ENCODE data around the gene ROR2. TPM values are rescaled to one million over a fixed set of nuclear protein-coding genes. Genes with fewer than 3 reads are reported as not detected.

ROR2 gene
- total and polyA plus RNA-seq, 9 donors = 2.1 to 9.4 (median 4.6) TPM

GRCh38 chr9:91586282-91586681 is 363.7 kb downstream of the ROR2 start:
- Histone ChIP-seq H3K4me1 (ENCODE audit: control insufficient read depth, insufficient read depth, low read length) (no peaks in the 10 kb centered on the region), H3K27ac (ENCODE audit: low read length) (no peak overlapping the region), H3K27me3 (ENCODE audit: control insufficient read depth, insufficient read depth, low read length) (peaks cover 2% of the 10 kb centered on the region), H3K4me3 (ENCODE audit: low read length) (no peak overlapping the region), H3K9me3 (replicated peaks; ENCODE audit: control insufficient read depth, low read depth, low read length) (no peaks in the 10 kb centered on the region), H3K36me3 (ENCODE audit: control insufficient read depth, insufficient read depth, low read length) (no peaks in the 10 kb centered on the region)
- 54% methylated on average over 4 of the region's 8 CpGs for WGBS (ENCODE audit: insufficient coverage)
- DNase-seq = no peak

DNA sequence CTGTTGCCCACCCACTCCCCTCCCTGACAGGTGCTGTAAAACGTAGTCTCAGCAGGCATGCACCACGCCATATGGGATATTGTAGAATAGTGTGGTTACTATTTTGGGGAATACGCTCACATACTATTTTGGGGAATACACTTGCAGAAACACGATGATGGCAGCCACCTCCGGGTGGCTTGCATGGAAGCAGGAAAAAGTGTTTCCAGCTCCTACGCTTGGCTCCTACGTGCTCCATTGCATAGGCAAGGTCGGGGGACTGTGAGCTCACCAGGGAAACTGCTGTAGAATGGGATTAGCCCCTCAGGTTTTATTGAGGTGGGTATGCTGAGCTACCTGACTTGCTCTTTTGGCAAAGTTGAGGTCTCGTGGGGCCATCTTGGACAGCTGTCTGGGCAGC is 366.1 kb downstream of the ROR2 start:
- Histone ChIP-seq H3K36me3 (ENCODE audit: control insufficient read depth, insufficient read depth, low read length) (no peaks in the 10 kb centered on the region), H3K4me1 (ENCODE audit: control insufficient read depth, insufficient read depth, low read length) (no peaks in the 10 kb centered on the region), H3K9me3 (replicated peaks; ENCODE audit: control insufficient read depth, low read depth, low read length) (no peaks in the 10 kb centered on the region), H3K27ac (ENCODE audit: low read length) (no peak overlapping the region), H3K4me3 (ENCODE audit: low read length) (no peak overlapping the region), H3K27me3 (ENCODE audit: control insufficient read depth, insufficient read depth, low read length) (peaks cover 5% of the 10 kb centered on the region)
- no peak for DNase-seq
- 82% methylated on average over 8 of the region's 9 CpGs for WGBS (ENCODE audit: insufficient coverage)

GRCh38 chr9:91583161-91583875 is 366.7 kb downstream of the ROR2 start:
- H3K4me3 ChIP-seq (ENCODE audit: low read length) = no peak overlapping the region
- H3K36me3 ChIP-seq (ENCODE audit: control insufficient read depth, insufficient read depth, low read length) = no peaks in the 10 kb centered on the region
- DNase-seq = no peak
- H3K9me3 ChIP-seq (replicated peaks; ENCODE audit: control insufficient read depth, low read depth, low read length) = no peaks in the 10 kb centered on the region
- H3K4me1 ChIP-seq (ENCODE audit: control insufficient read depth, insufficient read depth, low read length) = no peaks in the 10 kb centered on the region
- H3K27me3 ChIP-seq (ENCODE audit: control insufficient read depth, insufficient read depth, low read length) = peaks cover 5% of the 10 kb centered on the region
- no peak overlapping the region for H3K27ac ChIP-seq (ENCODE audit: low read length)

DNA sequence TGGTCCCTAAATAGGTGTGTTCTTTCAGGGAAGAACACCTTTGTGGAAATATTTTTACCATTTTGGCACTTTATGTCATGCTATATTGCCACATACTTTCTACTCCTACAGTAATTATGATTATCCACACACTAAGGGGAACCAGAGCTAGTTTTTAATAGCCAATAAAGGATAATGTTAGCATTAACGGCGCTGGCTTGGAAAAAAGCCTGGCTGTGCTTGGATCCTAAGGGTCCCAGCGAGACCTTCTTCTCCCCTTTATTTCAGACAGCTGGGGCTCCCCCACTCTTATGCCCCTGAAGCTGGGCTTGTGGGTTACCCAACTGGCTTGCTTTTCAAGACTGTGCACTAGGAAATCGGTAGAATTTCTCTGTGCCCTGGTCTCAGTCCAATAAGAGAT is 367.8 kb downstream of the ROR2 start:
- no peaks in the 10 kb centered on the region for H3K9me3 ChIP-seq (replicated peaks; ENCODE audit: control insufficient read depth, low read depth, low read length)
- no peak overlapping the region for H3K4me3 ChIP-seq (ENCODE audit: low read length)
- peaks cover 5% of the 10 kb centered on the region for H3K27me3 ChIP-seq (ENCODE audit: control insufficient read depth, insufficient read depth, low read length)
- DNase-seq = no peak
- WGBS (ENCODE audit: insufficient coverage) = 76% methylated on average over 3 of the region's 4 CpGs
- no peak overlapping the region for H3K27ac ChIP-seq (ENCODE audit: low read length)
- H3K4me1 ChIP-seq (ENCODE audit: control insufficient read depth, insufficient read depth, low read length) = no peaks in the 10 kb centered on the region
- H3K36me3 ChIP-seq (ENCODE audit: control insufficient read depth, insufficient read depth, low read length) = no peaks in the 10 kb centered on the region

DNA sequence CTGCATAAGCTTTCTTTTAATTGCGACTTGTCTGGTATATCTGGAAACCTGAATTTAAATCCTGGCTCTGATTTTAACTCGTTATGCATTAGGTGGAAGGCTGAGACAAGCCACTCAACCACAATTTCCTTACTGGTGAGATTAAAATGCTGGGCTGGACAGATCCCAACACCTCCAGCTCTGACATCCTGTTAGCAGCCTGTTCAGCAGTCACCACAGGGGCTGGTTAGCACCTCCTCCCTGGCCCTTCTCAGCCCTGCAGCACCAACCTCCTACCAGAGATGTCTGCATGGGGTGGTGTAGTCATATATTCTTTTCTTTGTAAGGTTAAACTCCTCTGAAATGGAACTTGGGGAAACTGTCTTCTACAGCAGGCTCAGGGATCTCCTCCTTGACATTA is 369.9 kb downstream of the ROR2 start:
- no peaks in the 10 kb centered on the region for H3K9me3 ChIP-seq (replicated peaks; ENCODE audit: control insufficient read depth, low read depth, low read length)
- no peak overlapping the region for H3K27ac ChIP-seq (ENCODE audit: low read length)
- 80% methylated on average over 1 of the region's 2 CpGs for WGBS (ENCODE audit: insufficient coverage)
- no peaks in the 10 kb centered on the region for H3K4me1 ChIP-seq (ENCODE audit: control insufficient read depth, insufficient read depth, low read length)
- no peaks in the 10 kb centered on the region for H3K36me3 ChIP-seq (ENCODE audit: control insufficient read depth, insufficient read depth, low read length)
- peaks cover 5% of the 10 kb centered on the region for H3K27me3 ChIP-seq (ENCODE audit: control insufficient read depth, insufficient read depth, low read length)
- H3K4me3 ChIP-seq (ENCODE audit: low read length) = no peak overlapping the region
- no peak for DNase-seq

DNA sequence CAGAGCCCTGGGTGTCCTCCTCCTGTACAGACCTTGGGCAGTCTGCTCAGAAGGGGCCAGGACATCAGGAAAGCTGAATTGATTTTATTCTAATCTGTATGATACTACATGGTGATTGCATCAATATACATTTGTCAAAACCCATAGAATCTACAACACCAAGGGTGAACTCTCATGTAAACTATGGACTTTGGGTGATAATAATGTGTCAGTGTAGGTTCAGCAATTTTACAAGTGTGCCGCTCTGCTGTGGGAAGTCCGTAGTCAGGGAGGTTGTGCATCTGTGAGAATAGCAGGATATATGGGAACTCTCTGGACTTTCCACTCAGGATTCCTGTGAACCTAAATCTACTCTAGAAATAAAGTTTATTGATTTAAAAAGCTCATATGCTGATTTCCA is 371.1 kb downstream of the ROR2 start:
- no peak overlapping the region for H3K27ac ChIP-seq (ENCODE audit: low read length)
- no peak overlapping the region for H3K4me3 ChIP-seq (ENCODE audit: low read length)
- no peaks in the 10 kb centered on the region for H3K9me3 ChIP-seq (replicated peaks; ENCODE audit: control insufficient read depth, low read depth, low read length)
- no peak for DNase-seq
- no peaks in the 10 kb centered on the region for H3K36me3 ChIP-seq (ENCODE audit: control insufficient read depth, insufficient read depth, low read length)
- H3K27me3 ChIP-seq (ENCODE audit: control insufficient read depth, insufficient read depth, low read length) = peaks cover 4% of the 10 kb centered on the region
- WGBS (ENCODE audit: insufficient coverage) = 80% methylated on average over 1 of the region's 2 CpGs
- no peaks in the 10 kb centered on the region for H3K4me1 ChIP-seq (ENCODE audit: control insufficient read depth, insufficient read depth, low read length)

GRCh38 chr9:91577633-91578061 is 372.4 kb downstream of the ROR2 start:
- H3K27ac ChIP-seq (ENCODE audit: low read length) = no peak overlapping the region
- no peak for DNase-seq
- H3K27me3 ChIP-seq (ENCODE audit: control insufficient read depth, insufficient read depth, low read length) = peaks cover 4% of the 10 kb centered on the region
- no peaks in the 10 kb centered on the region for H3K9me3 ChIP-seq (replicated peaks; ENCODE audit: control insufficient read depth, low read depth, low read length)
- WGBS (ENCODE audit: insufficient coverage) = 27% methylated on average over 4 of the region's 6 CpGs
- H3K4me1 ChIP-seq (ENCODE audit: control insufficient read depth, insufficient read depth, low read length) = no peaks in the 10 kb centered on the region
- H3K36me3 ChIP-seq (ENCODE audit: control insufficient read depth, insufficient read depth, low read length) = no peaks in the 10 kb centered on the region
- H3K4me3 ChIP-seq (ENCODE audit: low read length) = no peak overlapping the region

DNA sequence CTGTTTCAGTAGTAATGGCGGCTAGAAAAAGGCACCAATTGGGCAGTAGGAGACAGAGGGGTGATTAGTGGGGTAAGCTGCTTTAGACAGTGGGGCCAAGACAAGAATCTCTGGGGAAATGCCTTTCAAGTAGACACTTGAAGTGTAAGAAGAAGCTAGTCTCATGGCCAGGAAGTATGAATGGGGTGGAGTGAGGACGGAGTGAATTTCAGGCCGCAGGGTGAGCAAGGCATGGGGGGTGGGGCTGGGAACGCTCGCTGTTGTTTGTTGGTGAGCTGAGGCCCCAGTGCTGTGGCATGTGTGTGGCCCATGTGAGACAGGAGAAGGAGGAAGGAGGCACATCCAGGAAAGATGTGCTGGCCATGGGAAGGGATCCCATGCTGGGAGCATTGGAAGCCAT is 377.2 kb downstream of the ROR2 start:
- peaks cover 5% of the 10 kb centered on the region for H3K9me3 ChIP-seq (replicated peaks; ENCODE audit: control insufficient read depth, low read depth, low read length)
- DNase-seq = no peak
- no peak overlapping the region for H3K4me3 ChIP-seq (ENCODE audit: low read length)
- H3K27me3 ChIP-seq (ENCODE audit: control insufficient read depth, insufficient read depth, low read length) = no peaks in the 10 kb centered on the region
- H3K27ac ChIP-seq (ENCODE audit: low read length) = no peak overlapping the region
- H3K36me3 ChIP-seq (ENCODE audit: control insufficient read depth, insufficient read depth, low read length) = no peaks in the 10 kb centered on the region
- WGBS (ENCODE audit: insufficient coverage) = 75% methylated on average over 5 of the region's 5 CpGs
- H3K4me1 ChIP-seq (ENCODE audit: control insufficient read depth, insufficient read depth, low read length) = no peaks in the 10 kb centered on the region

DNA sequence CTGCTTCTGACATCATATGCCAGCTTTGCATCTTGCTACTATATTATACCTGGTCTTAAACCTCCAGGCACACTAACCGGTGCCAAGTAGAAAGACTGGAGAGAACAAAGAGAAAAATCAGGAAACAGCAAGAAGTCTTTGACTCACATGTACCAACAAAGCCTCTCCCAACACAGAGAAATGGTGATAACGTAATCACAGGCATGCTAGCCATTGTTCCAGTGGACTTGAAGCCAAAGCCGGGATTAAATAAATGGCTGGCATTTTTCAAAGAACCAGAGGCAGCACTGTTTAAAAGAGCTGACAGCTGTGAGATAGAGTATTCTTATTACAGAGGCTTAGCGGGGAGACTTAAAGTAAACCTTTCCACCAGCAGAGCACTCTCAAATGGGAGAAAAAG is 378.0 kb downstream of the ROR2 start:
- no peaks in the 10 kb centered on the region for H3K4me1 ChIP-seq (ENCODE audit: control insufficient read depth, insufficient read depth, low read length)
- H3K9me3 ChIP-seq (replicated peaks; ENCODE audit: control insufficient read depth, low read depth, low read length) = peaks cover 5% of the 10 kb centered on the region
- no peaks in the 10 kb centered on the region for H3K36me3 ChIP-seq (ENCODE audit: control insufficient read depth, insufficient read depth, low read length)
- no CpG with 5 or more reads among the region's 4 CpGs for WGBS (ENCODE audit: insufficient coverage)
- DNase-seq = peak; percentile 17
- no peak overlapping the region for H3K4me3 ChIP-seq (ENCODE audit: low read length)
- H3K27ac ChIP-seq (ENCODE audit: low read length) = no peak overlapping the region
- no peaks in the 10 kb centered on the region for H3K27me3 ChIP-seq (ENCODE audit: control insufficient read depth, insufficient read depth, low read length)

DNA sequence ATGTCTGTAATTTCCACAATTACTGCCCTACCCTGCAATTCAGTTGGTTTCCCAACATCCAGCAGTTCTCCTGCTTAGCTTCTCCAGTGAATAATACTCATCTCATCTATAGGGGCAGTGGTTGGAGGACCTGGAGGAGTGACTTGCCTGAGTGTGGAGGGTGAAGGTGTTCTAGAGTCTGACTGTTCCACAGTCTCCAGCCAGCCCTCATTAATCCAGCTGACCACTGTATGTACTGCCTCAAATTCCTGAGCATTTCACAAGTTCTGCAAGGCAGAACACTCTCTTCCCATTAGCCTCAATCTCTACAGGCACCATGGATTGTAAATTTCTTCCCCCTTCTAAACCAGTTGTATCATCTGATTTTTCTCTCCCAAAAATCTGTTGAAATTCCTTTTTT is 379.0 kb downstream of the ROR2 start:
- H3K36me3 ChIP-seq (ENCODE audit: control insufficient read depth, insufficient read depth, low read length) = no peaks in the 10 kb centered on the region
- H3K9me3 ChIP-seq (replicated peaks; ENCODE audit: control insufficient read depth, low read depth, low read length) = peaks cover 5% of the 10 kb centered on the region
- H3K27me3 ChIP-seq (ENCODE audit: control insufficient read depth, insufficient read depth, low read length) = no peaks in the 10 kb centered on the region
- no peak overlapping the region for H3K27ac ChIP-seq (ENCODE audit: low read length)
- H3K4me3 ChIP-seq (ENCODE audit: low read length) = no peak overlapping the region
- no peak for DNase-seq
- no peaks in the 10 kb centered on the region for H3K4me1 ChIP-seq (ENCODE audit: control insufficient read depth, insufficient read depth, low read length)

Measured in muscle of leg (tissue), 11 donors.